HL-60 (cell line): ENCODE data around the gene AFAP1.

Source experiments
- DNase-seq, 2 experiments: peaks; one replicate each; pipeline ENCODE4 v3.0.0-alpha.2; 2010 to 2020; ENCODE audit warnings: low read depth in 1 of 2, low spot score in 1 of 2
- H3K27ac ChIP-seq: fragments of 250-450 bp; sonication (Bioruptor Pico); replicated peaks from 2 replicates; pipeline ENCODE4 v1.5.1; 2020; ENCODE audit warnings: mild to moderate bottlenecking, moderate library complexity
- H3K27me3 ChIP-seq: fragments of 250-450 bp; sonication (Bioruptor Pico); 2 replicates; pipeline ENCODE4 v1.5.1; 2021; ENCODE audit warnings: mild to moderate bottlenecking, moderate library complexity; ENCODE audit not compliant: insufficient read depth, poor library complexity, severe bottlenecking
- H3K4me3 ChIP-seq: replicated peaks from 2 replicates; pipeline ENCODE4 v1.5.1; 2011; ENCODE audit warnings: mild to moderate bottlenecking, control low read depth, low read length; ENCODE audit not compliant: insufficient read depth
- GABPA ChIP-seq: IDR thresholded peaks from 2 replicates; pipeline ENCODE4 v1.6.1; 2012; ENCODE audit warnings: low read depth
- POLR2AphosphoS5 ChIP-seq: IDR thresholded peaks from 2 replicates; pipeline ENCODE4 v1.6.1; 2012; ENCODE audit warnings: low read depth
- SPI1 ChIP-seq: IDR thresholded peaks from 2 replicates; pipeline ENCODE4 v1.6.1; 2012; ENCODE audit warnings: low read depth, mild to moderate bottlenecking, borderline replicate concordance
- TF ChIP-seq, protein P1 (sequence below): IDR thresholded peaks from 2 replicates; pipeline ENCODE4 v1.6.1; 2012; ENCODE audit warnings: low read depth; ENCODE audit not compliant: insufficient replicate concordance
- TF ChIP-seq, protein P2 (sequence below): IDR thresholded peaks from one replicate; pipeline ENCODE4 v1.5.1; 2011; ENCODE audit warnings: low read length, control low read depth, inconsistent platforms; ENCODE audit not compliant: insufficient read depth

Gene AFAP1

DNA sequence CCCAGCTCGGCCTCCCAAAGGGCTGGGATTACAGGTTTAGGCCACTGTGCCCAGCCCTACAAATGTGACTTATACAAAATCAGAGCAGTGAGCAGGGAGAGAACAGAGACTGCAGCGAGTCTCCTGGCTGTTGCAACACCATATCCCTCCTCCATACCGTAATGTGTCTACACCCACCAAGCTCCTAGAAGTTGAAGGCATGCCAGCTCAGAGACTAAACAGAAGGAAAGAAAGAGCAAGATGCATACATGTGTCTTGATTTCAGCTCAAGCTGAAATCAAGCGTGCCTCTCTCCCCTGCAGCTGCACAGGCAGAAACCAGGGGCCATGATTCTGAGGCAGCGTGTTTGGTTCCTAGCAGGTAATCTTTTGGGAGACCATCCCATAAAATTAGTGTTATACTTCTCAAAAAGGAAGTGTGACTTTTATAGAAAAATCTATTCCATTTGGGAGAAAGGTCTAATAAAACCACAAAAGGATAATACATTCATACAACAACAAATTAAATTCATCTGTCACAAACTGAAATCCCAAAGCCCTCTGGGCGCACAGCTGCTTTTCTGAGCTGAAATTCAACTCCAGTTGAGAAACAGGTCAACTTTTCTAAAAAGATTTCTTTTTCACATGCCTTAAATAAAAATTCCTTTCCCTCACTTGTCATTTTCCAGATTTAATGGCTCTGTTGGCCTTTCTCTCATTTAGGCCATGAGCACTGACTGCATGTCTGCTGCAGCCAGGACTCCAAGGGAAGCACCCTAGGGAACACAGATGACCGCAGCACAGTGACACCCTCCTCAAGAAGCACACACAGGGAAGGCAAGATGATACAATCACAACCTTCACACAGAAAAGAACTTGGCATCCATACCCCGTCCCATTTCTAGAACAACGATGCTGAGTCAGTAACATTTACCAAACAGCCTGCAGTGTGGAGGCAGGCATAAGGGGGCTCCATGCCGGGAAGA lies 34.4 kb downstream of the AFAP1 start:
- TF ChIP-seq GABPA (no peak), POLR2AphosphoS5 (no peak), SPI1 (no peak)
- TF ChIP-seq, protein P1, sequence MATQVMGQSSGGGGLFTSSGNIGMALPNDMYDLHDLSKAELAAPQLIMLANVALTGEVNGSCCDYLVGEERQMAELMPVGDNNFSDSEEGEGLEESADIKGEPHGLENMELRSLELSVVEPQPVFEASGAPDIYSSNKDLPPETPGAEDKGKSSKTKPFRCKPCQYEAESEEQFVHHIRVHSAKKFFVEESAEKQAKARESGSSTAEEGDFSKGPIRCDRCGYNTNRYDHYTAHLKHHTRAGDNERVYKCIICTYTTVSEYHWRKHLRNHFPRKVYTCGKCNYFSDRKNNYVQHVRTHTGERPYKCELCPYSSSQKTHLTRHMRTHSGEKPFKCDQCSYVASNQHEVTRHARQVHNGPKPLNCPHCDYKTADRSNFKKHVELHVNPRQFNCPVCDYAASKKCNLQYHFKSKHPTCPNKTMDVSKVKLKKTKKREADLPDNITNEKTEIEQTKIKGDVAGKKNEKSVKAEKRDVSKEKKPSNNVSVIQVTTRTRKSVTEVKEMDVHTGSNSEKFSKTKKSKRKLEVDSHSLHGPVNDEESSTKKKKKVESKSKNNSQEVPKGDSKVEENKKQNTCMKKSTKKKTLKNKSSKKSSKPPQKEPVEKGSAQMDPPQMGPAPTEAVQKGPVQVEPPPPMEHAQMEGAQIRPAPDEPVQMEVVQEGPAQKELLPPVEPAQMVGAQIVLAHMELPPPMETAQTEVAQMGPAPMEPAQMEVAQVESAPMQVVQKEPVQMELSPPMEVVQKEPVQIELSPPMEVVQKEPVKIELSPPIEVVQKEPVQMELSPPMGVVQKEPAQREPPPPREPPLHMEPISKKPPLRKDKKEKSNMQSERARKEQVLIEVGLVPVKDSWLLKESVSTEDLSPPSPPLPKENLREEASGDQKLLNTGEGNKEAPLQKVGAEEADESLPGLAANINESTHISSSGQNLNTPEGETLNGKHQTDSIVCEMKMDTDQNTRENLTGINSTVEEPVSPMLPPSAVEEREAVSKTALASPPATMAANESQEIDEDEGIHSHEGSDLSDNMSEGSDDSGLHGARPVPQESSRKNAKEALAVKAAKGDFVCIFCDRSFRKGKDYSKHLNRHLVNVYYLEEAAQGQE: no peak
- TF ChIP-seq, protein P2, sequence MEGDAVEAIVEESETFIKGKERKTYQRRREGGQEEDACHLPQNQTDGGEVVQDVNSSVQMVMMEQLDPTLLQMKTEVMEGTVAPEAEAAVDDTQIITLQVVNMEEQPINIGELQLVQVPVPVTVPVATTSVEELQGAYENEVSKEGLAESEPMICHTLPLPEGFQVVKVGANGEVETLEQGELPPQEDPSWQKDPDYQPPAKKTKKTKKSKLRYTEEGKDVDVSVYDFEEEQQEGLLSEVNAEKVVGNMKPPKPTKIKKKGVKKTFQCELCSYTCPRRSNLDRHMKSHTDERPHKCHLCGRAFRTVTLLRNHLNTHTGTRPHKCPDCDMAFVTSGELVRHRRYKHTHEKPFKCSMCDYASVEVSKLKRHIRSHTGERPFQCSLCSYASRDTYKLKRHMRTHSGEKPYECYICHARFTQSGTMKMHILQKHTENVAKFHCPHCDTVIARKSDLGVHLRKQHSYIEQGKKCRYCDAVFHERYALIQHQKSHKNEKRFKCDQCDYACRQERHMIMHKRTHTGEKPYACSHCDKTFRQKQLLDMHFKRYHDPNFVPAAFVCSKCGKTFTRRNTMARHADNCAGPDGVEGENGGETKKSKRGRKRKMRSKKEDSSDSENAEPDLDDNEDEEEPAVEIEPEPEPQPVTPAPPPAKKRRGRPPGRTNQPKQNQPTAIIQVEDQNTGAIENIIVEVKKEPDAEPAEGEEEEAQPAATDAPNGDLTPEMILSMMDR: no peak
- no peak for DNase-seq
- no peaks in the 10 kb centered on the region for H3K27me3 ChIP-seq
- H3K4me3 ChIP-seq: no peak overlapping the region
- H3K27ac ChIP-seq: no peak overlapping the region

DNA sequence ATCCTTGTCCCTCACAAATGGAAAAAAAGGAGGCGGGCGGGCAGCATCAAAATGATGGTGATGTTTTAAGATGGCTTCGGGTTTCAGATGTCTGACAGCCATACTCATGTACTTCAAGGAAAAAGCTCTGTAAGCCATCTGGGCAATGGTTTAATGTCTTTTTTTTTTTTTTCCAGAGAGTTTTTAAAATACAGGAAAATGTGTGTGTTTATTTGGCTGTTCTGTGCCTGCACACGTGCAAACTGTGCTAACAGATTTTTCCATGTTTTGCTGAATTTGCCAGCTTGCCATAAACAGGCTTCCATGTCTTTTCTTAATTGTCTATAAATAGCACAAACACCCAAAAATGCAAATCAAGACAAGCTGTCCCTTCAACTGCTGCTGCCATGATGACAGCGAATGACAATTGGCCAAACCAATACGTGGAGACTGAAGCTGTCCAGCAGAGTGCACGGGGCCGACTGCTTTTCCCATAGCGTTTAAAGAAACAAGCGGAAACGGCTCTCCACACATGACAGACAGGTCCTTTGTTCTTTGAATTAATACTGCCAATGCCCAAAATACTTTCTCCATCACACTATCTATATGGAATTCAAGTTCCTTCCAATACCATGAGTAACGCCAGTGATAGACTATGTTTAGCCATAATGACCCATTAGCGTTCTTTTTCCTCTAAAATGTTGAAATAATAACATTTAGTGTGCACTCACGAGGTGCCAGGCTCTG lies 35.7 kb downstream of the AFAP1 start:
- no peak overlapping the region for H3K4me3 ChIP-seq
- no peak for TF ChIP-seq GABPA
- TF ChIP-seq, protein P2: no peak
- TF ChIP-seq POLR2AphosphoS5: no peak
- TF ChIP-seq, protein P1: no peak
- TF ChIP-seq SPI1: no peak
- DNase-seq: no peak
- H3K27me3 ChIP-seq: no peaks in the 10 kb centered on the region
- no peak overlapping the region for H3K27ac ChIP-seq

DNA sequence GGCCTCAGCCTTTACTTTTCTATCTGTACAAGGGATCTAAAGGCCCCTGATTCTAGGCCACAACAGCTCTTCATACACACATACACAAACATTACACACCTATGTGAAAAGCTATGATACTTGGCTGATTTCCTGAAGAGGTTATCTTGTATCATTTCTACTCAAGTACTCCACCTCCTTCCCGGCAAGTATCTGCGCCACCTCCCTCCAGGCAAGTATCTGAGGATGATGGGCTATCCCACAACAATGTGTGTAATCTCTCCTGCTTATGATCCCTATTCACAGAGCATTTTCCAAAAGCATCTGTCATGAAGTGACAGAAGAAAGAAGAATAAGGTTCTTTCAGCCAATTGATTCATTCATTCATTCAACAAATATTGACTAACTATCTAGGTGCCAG lies 36.8 kb downstream of the AFAP1 start:
- no peak for DNase-seq
- Histone ChIP-seq H3K27me3 (no peaks in the 10 kb centered on the region), H3K27ac (no peak overlapping the region), H3K4me3 (no peak overlapping the region)
- no peak for TF ChIP-seq SPI1
- TF ChIP-seq, protein P1: no peak
